Measurements from ENCODE around the gene NXPE3. TPM values are rescaled to one million over a fixed set of nuclear protein-coding genes. Genes with fewer than 3 reads are reported as not detected.

The NXPE3 gene
- total RNA-seq, 1 donor from 2014 or later, result 9.4 TPM

DNA sequence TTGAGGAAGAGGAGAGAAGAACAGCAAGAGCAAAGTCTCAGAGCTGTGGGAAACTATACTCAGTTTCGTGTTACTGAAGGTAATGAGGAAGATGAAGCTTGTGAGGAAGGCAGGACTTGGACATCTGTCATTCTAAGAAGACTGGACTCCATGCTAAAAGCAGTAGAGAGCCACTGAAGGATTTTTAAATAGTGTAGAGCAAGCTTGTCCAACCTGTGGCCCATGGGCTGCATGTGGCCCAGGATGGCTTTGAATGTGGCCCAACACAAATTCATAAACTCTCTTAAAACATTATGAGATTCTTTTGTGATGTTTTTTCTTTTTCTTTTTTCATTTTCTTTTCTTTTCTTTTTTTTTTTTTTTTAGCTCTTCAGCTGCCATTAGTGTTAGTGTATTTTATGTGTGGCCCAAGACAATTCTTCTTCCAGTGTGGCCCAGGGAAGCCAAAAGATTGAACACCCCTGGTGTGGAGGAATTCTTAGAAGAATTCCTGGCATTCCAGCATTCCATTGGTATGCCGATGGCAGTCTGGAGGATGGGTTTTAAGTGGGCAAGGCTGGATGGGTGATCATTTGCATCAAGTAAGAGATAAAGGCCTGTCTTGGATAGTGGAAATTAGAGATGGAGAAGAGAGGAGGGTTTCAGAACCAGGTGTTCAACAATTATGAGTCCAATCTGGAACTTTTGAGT is 63.4 kb downstream of the NXPE3 start:
- Histone ChIP-seq H4K20me1 (ENCODE audit: low read depth) (no peaks in the 10 kb centered on the region), H3K9ac (no peak overlapping the region), H3K27me3 (no peaks in the 10 kb centered on the region), H3K79me2 (ENCODE audit: low read depth) (no peaks in the 10 kb centered on the region), H3K36me3 (no peaks in the 10 kb centered on the region), H3K27ac (peak overlapping the region; percentile 81), H3K4me1 (peaks cover 11% of the 10 kb centered on the region), H3K9me3 (ENCODE audit: low read depth) (no peaks in the 10 kb centered on the region), H3K4me3 (no peak overlapping the region), H2AFZ (replicated peaks) (no peak overlapping the region), H3F3A (ENCODE audit: low read depth) (peaks cover 3% of the 10 kb centered on the region), H3K4me2 (peak overlapping the region; percentile 39)
- Mint-ChIP-seq H3K4me1 (peaks cover 7% of the 10 kb centered on the region), H3K9me3 (peaks cover 3% of the 10 kb centered on the region), H3K27me3 (ENCODE audit: insufficient read depth, low read depth) (peaks cover 3% of the 10 kb centered on the region), H3K4me3 (no peak overlapping the region), H3K27ac (no peak overlapping the region), H3K36me3 (peaks cover 2% of the 10 kb centered on the region)
- TF ChIP-seq EZH2phosphoT487 (IDR thresholded peaks at IDR 0.05), result no peak
- no peak for TF ChIP-seq EZH2 (IDR thresholded peaks at IDR 0.05)
- TF ChIP-seq, protein P1, sequence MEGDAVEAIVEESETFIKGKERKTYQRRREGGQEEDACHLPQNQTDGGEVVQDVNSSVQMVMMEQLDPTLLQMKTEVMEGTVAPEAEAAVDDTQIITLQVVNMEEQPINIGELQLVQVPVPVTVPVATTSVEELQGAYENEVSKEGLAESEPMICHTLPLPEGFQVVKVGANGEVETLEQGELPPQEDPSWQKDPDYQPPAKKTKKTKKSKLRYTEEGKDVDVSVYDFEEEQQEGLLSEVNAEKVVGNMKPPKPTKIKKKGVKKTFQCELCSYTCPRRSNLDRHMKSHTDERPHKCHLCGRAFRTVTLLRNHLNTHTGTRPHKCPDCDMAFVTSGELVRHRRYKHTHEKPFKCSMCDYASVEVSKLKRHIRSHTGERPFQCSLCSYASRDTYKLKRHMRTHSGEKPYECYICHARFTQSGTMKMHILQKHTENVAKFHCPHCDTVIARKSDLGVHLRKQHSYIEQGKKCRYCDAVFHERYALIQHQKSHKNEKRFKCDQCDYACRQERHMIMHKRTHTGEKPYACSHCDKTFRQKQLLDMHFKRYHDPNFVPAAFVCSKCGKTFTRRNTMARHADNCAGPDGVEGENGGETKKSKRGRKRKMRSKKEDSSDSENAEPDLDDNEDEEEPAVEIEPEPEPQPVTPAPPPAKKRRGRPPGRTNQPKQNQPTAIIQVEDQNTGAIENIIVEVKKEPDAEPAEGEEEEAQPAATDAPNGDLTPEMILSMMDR (IDR thresholded peaks at IDR 0.05), result no peak
- DNase-seq (ENCODE audit: low spot score), result peak; percentile 87

DNA sequence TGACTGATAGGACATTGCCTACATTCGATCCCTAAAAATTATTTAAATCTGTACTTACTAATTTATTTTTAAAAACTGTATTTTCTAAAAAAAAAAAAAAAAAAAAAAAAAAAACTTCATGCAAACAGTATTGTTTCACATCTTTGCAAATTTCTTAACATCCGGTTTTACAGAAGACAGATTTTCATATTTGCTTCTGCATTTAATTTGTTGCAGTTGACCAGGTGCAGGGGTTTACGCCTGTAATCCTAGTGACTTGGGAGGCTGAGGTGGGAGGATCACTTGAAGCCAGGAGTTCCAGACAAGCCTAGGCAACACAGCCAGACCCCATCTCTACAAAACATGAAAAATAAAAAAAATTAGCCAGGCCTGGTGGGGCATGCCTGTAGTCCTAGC is 63.9 kb downstream of the NXPE3 start:
- H3K4me3 Mint-ChIP-seq, result no peak overlapping the region
- H3K27me3 Mint-ChIP-seq (ENCODE audit: insufficient read depth, low read depth), result peaks cover 4% of the 10 kb centered on the region
- Histone ChIP-seq H3K79me2 (ENCODE audit: low read depth) (no peaks in the 10 kb centered on the region), H3K4me1 (peaks cover 11% of the 10 kb centered on the region), H3K27ac (no peak overlapping the region), H3K27me3 (no peaks in the 10 kb centered on the region), H2AFZ (replicated peaks) (no peak overlapping the region), H3K36me3 (no peaks in the 10 kb centered on the region), H3K9ac (no peak overlapping the region), H3K9me3 (ENCODE audit: low read depth) (no peaks in the 10 kb centered on the region), H3K4me3 (no peak overlapping the region), H3F3A (ENCODE audit: low read depth) (peaks cover 3% of the 10 kb centered on the region), H4K20me1 (ENCODE audit: low read depth) (no peaks in the 10 kb centered on the region), H3K4me2 (no peak overlapping the region)
- H3K36me3 Mint-ChIP-seq, result peaks cover 2% of the 10 kb centered on the region
- DNase-seq (ENCODE audit: low spot score), result no peak
- peaks cover 7% of the 10 kb centered on the region for H3K4me1 Mint-ChIP-seq
- H3K9me3 Mint-ChIP-seq, result peaks cover 3% of the 10 kb centered on the region
- H3K27ac Mint-ChIP-seq, result no peak overlapping the region
- TF ChIP-seq, protein P1 (IDR thresholded peaks at IDR 0.05), result no peak

DNA sequence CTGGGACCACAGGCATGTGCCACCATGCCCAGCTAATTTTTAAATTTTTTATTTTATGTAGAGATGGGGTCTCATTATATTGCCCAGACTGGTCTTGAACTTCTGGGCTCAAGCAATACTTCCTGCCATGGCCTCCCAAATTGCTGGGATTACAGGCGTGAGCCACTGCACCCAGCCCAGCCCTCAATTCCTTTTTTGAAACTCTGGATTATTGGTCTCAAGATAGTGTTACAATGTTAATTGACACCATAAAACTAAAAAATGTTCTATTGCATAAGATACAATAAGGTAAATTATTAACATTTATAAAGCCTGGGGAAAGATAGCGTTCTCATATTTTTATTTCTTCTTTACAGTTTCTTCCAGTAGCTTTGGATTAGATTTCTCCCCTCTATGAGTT is 66.4 kb downstream of the NXPE3 start:
- peaks cover 12% of the 10 kb centered on the region for H3F3A ChIP-seq (ENCODE audit: low read depth)
- H3K4me1 ChIP-seq, result peaks cover 17% of the 10 kb centered on the region
- Mint-ChIP-seq H3K27me3 (ENCODE audit: insufficient read depth, low read depth) (peaks cover 5% of the 10 kb centered on the region), H3K9me3 (peaks cover 3% of the 10 kb centered on the region), H3K4me1 (peaks cover 9% of the 10 kb centered on the region), H3K4me3 (no peak overlapping the region), H3K27ac (no peak overlapping the region), H3K36me3 (peaks cover 2% of the 10 kb centered on the region)
- peaks cover 9% of the 10 kb centered on the region for H3K79me2 ChIP-seq (ENCODE audit: low read depth)
- no peaks in the 10 kb centered on the region for H3K9me3 ChIP-seq (ENCODE audit: low read depth)
- no peak overlapping the region for H3K4me3 ChIP-seq
- H3K36me3 ChIP-seq, result no peaks in the 10 kb centered on the region
- DNase-seq (ENCODE audit: low spot score), result no peak
- TF ChIP-seq, protein P1 (IDR thresholded peaks at IDR 0.05), result no peak
- TF ChIP-seq EZH2phosphoT487 (IDR thresholded peaks at IDR 0.05) (no peak), EZH2 (IDR thresholded peaks at IDR 0.05) (no peak)
- H3K9ac ChIP-seq, result no peak overlapping the region
- H4K20me1 ChIP-seq (ENCODE audit: low read depth), result peaks cover 5% of the 10 kb centered on the region
- H3K27ac ChIP-seq, result no peak overlapping the region
- H2AFZ ChIP-seq (replicated peaks), result no peak overlapping the region
- H3K4me2 ChIP-seq, result no peak overlapping the region
- H3K27me3 ChIP-seq, result no peaks in the 10 kb centered on the region

Data from neural progenitor cell (in vitro differentiated cells).